A204.1 (cell line): ENCODE results near the gene SLFN5.
"Not testable (repeated sequence)": the region's sequence is repeated elsewhere in the genome, so short reads cannot be mapped to it uniquely, and the experiment has no call there.

Experiments used
- FAIRE-seq: peaks from 2 replicates; lab custom pipeline; 2012; peaks lifted over from hg19 to GRCh38; lab: Jason Lieb, UNC

The SLFN5 gene

DNA sequence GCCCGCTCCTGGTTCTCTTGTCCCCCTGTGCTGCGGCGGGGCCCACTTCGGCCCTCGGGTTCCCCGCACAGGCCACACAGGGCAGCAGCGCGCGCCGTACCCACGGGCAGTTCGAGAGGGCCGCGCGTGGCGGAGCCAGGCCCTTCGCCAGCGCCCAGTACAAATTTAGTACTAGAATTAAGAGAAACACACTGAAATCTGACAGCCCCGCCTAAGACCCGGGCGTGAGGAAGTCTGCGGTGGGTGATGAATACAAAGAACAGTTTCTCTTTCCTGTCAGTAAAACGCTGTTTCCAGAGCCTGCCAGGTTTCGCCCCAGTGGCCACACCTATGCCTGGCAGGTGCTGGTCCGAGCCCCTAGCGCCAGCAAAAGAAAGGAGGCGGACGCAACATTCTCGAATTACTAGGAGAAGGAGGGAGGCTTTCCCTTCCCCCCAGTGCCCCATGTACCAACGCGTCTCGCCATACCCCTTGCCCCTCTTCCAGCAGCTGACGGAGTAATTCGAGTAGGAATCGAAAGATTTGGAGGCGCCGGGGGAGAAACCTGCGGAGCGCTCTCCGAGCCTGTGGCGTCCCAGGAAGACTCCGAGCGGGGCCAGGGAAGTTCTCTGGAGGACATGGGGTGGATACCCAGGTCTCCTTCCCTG, 591 bp upstream of the SLFN5 start:
- FAIRE-seq: no peak

GRCh38 chr17:35243561-35244340, 879 bp downstream of the SLFN5 start:
- FAIRE-seq: no peak

- FAIRE-seq: no peak
Measured at GRCh38 chr17:35244341-35245195, 1.7 kb downstream of the SLFN5 start.

GRCh38 chr17:35245196-35245486, 2.3 kb downstream of the SLFN5 start:
- FAIRE-seq: no peak

GRCh38 chr17:35252651-35253050, 9.8 kb downstream of the SLFN5 start:
- no peak for FAIRE-seq

GRCh38 chr17:35254107-35254773, 11.4 kb downstream of the SLFN5 start:
- FAIRE-seq: no peak

DNA sequence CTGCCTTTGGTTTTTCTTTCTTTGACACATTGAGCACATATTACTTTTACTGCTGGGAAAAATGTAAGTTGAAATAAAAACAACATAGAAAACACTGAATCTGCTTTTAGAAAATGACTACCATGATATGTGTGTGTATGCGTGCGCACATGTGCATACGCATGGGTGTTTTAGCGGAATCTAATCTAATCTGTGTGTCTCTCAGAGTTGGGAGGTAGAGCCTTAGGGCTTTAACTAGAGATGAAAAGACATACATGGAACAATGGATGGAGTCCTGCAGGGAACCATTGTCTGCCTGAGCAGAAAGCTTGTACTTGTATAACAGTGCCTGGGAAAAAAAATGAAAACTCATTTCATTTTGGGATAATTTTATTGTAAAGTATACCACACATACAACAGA, 12.4 kb downstream of the SLFN5 start:
- no peak for FAIRE-seq

- no peak for FAIRE-seq
Measured at GRCh38 chr17:35256629-35257028, 13.8 kb downstream of the SLFN5 start.

DNA sequence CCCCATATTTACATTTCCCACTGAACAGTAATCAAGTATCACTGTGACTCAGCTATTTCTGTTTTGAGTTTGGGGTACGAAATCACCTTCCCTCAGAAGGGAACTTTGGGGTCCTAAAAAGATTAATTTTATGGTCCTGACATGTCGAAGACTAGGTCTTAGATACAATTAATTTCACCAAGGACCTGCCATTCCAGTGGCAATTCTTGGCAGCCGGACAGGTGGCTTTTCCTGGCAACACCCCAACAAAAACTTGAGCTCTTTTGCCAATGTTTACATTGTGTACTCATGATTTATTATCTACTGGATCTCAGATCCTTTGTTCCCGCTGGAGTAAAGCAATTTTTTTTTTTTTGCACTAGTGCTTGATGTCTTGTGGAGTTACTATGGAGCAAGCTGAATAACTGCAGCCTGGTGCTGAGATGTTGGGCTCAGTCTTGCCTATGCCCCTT, 14.4 kb downstream of the SLFN5 start:
- FAIRE-seq: no peak

DNA sequence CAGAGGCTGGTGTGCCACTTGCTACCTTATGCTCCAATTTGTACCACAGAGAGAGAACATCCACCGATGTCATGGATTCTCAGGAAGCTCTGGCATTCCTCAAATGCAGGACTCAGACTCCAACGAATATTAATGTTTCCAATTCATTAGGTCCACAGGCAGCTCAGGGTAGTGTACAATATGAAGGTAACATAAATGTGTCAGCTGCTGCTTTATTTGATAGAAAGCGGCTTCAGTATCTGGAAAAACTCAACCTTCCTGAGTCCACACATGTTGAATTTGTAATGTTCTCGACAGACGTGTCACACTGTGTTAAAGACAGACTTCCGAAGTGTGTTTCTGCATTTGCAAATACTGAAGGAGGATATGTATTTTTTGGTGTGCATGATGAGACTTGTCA, 16.1 kb downstream of the SLFN5 start:
- no peak for FAIRE-seq

- no peak for FAIRE-seq
Measured at GRCh38 chr17:35265071-35265470, 22.2 kb downstream of the SLFN5 start.

DNA sequence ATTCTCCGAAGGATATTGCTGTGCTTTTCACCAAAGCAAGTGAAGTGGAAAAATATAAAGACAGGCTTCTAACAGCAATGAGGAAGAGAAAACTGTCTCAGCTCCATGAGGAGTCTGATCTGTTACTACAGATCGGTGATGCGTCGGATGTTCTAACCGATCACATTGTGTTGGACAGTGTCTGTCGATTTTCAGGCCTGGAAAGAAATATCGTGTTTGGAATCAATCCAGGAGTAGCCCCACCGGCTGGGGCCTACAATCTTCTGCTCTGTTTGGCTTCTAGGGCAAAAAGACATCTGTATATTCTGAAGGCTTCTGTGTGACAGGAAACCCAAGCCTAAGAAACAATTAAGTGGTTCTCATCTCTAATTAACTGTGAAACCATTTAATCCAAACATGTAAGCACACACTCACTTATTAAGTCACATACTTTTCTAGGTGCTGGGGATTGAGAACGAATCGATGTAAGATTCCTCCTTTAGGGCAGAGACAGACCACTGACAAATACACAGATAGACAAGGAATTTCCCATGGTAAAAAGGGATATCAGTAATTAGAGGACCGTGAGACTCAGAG, 22.8 kb downstream of the SLFN5 start:
- FAIRE-seq: no peak

- not testable (repeated sequence) for FAIRE-seq
Measured at GRCh38 chr17:35274167-35275066, 31.5 kb downstream of the SLFN5 start.

- FAIRE-seq: not testable (repeated sequence)
Measured at GRCh38 chr17:35278454-35278853, 35.6 kb downstream of the SLFN5 start.

DNA sequence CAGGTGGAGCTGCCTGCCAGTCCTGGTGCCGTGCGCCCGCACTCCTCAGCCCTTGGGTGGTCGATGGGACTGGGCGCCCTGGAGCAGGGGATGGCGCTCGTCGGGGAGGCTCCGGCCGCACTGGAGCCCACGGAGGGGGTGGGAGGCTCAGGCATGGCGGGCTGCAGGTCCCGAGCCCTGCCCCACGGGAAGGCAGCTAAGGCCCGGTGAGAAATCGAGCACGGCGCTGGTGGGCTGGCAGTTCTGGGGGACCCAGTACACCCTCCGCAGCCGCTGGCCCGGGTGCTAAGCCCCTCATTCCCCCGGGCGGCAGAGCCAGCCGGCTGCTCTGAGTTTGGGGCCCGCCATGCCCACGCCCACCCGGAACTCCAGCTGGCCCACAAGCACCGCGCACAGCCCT, 36.0 kb downstream of the SLFN5 start:
- not testable (repeated sequence) for FAIRE-seq

- no peak for FAIRE-seq
Measured at GRCh38 chr17:35283767-35284166, 40.9 kb downstream of the SLFN5 start.

GRCh38 chr17:35284955-35285354, 42.1 kb downstream of the SLFN5 start:
- FAIRE-seq: no peak

GRCh38 chr17:35286120-35286781, 43.4 kb downstream of the SLFN5 start:
- no peak for FAIRE-seq

GRCh38 chr17:35287286-35287811, 44.5 kb downstream of the SLFN5 start:
- no peak for FAIRE-seq

- FAIRE-seq: no peak
Measured at GRCh38 chr17:35289222-35289621, 46.4 kb downstream of the SLFN5 start.
